Common myeloid progenitor, CD34-positive (primary cell): ENCODE results near the gene TRIP10. TPM values are rescaled to one million over a fixed set of nuclear protein-coding genes. Genes with fewer than 3 reads are reported as not detected.

Experiments
- CTCF ChIA-PET: fragments of 350-600 bp; sonication (Branson Sonifier 250); formaldehyde crosslinking; loops from one replicate; lab custom pipeline; 2021; ENCODE audit warnings: antibody characterized with exemption; lab: Charles Lee
- POLR2A ChIA-PET: fragments of 350-600 bp; sonication (Branson Sonifier 250); formaldehyde crosslinking; loops from one replicate; lab custom pipeline; 2021; ENCODE audit warnings: antibody characterized with exemption; lab: Charles Lee
- DNase-seq, 3 donors: peaks; one replicate each; pipeline versions ENCODE4 v3.0.0 to v3.0.0-alpha.2; 2013
- H3K27ac ChIP-seq, 2 experiments: 1 replicate in 1 of 2; 2 replicates in 1 of 2; pipeline ENCODE4 v1.7.0; 2013; ENCODE audit warnings: inconsistent platforms in 2 of 2, low read length in 2 of 2, mild to moderate bottlenecking in 2 of 2, low read depth in 1 of 2, moderate library complexity in 1 of 2; ENCODE audit not compliant: severe bottlenecking in 2 of 2, insufficient read depth in 1 of 2, poor library complexity in 1 of 2
- H3K27me3 ChIP-seq, 5 experiments: replicated peaks in 2 of 5; 1 replicate in 3 of 5; 2 replicates in 2 of 5; pipeline versions ENCODE4 v1.6.1 to v1.7.0; 2013; ENCODE audit warnings: low read length in 4 of 5, mild to moderate bottlenecking in 2 of 5, moderate library complexity in 2 of 5, inconsistent platforms in 1 of 5; ENCODE audit not compliant: insufficient read depth in 5 of 5, control insufficient read depth in 4 of 5
- H3K36me3 ChIP-seq, 4 experiments: 1 replicate in 2 of 4; 2 replicates in 2 of 4; pipeline versions ENCODE4 v1.6.1 to v1.7.0; 2013; ENCODE audit warnings: low read length in 3 of 4, control low read depth in 1 of 4, mild to moderate bottlenecking in 1 of 4; ENCODE audit not compliant: control insufficient read depth in 4 of 4, insufficient read depth in 4 of 4
- H3K4me1 ChIP-seq, 4 experiments: 1 replicate in 3 of 4; 2 replicates in 1 of 4; pipeline versions ENCODE4 v1.6.1 to v1.7.1; 2013; ENCODE audit warnings: low read length in 3 of 4, mild to moderate bottlenecking in 3 of 4, control low read depth in 1 of 4, inconsistent platforms in 1 of 4, moderate library complexity in 1 of 4; ENCODE audit not compliant: control insufficient read depth in 4 of 4, insufficient read depth in 4 of 4; ENCODE audit errors: control extremely low read depth in 1 of 4
- H3K4me3 ChIP-seq, 7 experiments: 1 replicate in 4 of 7; 2 replicates in 3 of 7; pipeline versions ENCODE4 v1.5.1 to v1.7.0; 2013; ENCODE audit warnings: mild to moderate bottlenecking in 7 of 7, low read length in 6 of 7, moderate library complexity in 6 of 7, inconsistent platforms in 2 of 7, low read depth in 2 of 7, control low read depth in 1 of 7; ENCODE audit not compliant: insufficient read depth in 4 of 7, control insufficient read depth in 1 of 7; ENCODE audit errors: extremely low read depth in 1 of 7
- H3K9me3 ChIP-seq, 5 experiments: 1 replicate in 4 of 5; 2 replicates in 1 of 5; pipeline versions ENCODE4 v1.6.1 to v1.7.1; 2013; ENCODE audit warnings: low read length in 4 of 5, mild to moderate bottlenecking in 2 of 5, inconsistent platforms in 1 of 5, low read depth in 1 of 5, moderate library complexity in 1 of 5; ENCODE audit not compliant: control insufficient read depth in 4 of 5, insufficient read depth in 2 of 5; ENCODE audit errors: control extremely low read depth in 1 of 5
- WGBS: methylation state at CpG from one replicate; pipeline ENCODE4 v1.1.5; 2013; ENCODE audit not compliant: insufficient coverage; 5-methylcytosine and 5-hydroxymethylcytosine counted together
- polyA plus RNA-seq: library from polyadenylated mRNA; unstranded; fragments of 120-200 nt; gene quantifications from one replicate; pipeline ENCODE4 v1.2.1, GENCODE V29; 2013

The TRIP10 gene
- 13.7 TPM for polyA plus RNA-seq

- ChIA-PET CTCF (interaction anchor here (1.2 to 3.6 kb wide), 4 partner anchors 14 to 124 kb away, joined by 4 to 31 read pairs (median 6); no protein-coding TSS in a partner anchor), POLR2A (interaction anchor here (1.9 kb wide), 1 partner anchor 63 kb away, joined by 9 read pairs; no protein-coding TSS in a partner anchor)
- H3K27ac ChIP-seq = peak within 1 kb of the TSS in 1 of 2 experiments; percentile 71
- WGBS = 0% methylated on average over 10 of the region's 47 CpGs
- H3K27me3 ChIP-seq = no peaks in the 10 kb centered on the region
- DNase-seq = peak; percentile 67 to 75 (median 73)
- peaks cover 5 to 54% (median 50%) of the 10 kb centered on the region in 4 experiments for H3K4me1 ChIP-seq
- H3K9me3 ChIP-seq = no peaks in the 10 kb centered on the region
- H3K36me3 ChIP-seq = peaks cover 0 to 11% (median 4%) of the 10 kb centered on the region in 4 experiments
- peak within 1 kb of the TSS; percentile 43 to 82 (median 73) for H3K4me3 ChIP-seq
These were observed at the start of gene TRIP10 for GRCh38 chr19:6739390-6739882. TSS of gene TRIP10 (plus strand) at chr19:6739680. CDS start at chr19:6739762, 82 bp downstream.

GRCh38 chr19:6690160-6690885, 49.2 kb upstream of the TRIP10 start:
- CTCF ChIA-PET = no interaction called here
- POLR2A ChIA-PET = no interaction called here
- 97% methylated on average over 9 of the region's 11 CpGs for WGBS
- H3K9me3 ChIP-seq = no peaks in the 10 kb centered on the region
- H3K36me3 ChIP-seq = no peaks in the 10 kb centered on the region
- no peak for DNase-seq
- H3K4me1 ChIP-seq = no peaks in the 10 kb centered on the region
- H3K4me3 ChIP-seq = no peak overlapping the region
- H3K27ac ChIP-seq = no peak overlapping the region
- peaks cover 0 to 5% (median 0%) of the 10 kb centered on the region in 5 experiments for H3K27me3 ChIP-seq

- 98% methylated on average over 8 of the region's 8 CpGs for WGBS
- Histone ChIP-seq H3K4me1 (no peaks in the 10 kb centered on the region), H3K36me3 (no peaks in the 10 kb centered on the region), H3K9me3 (no peaks in the 10 kb centered on the region), H3K27ac (no peak overlapping the region), H3K4me3 (no peak overlapping the region), H3K27me3 (peaks cover 0 to 5% (median 0%) of the 10 kb centered on the region in 5 experiments)
- ChIA-PET POLR2A (no interaction called here), CTCF (no interaction called here)
- DNase-seq = no peak
These were observed 48.1 kb upstream of the TRIP10 start for GRCh38 chr19:6691342-6691741.

- peaks cover 0 to 5% (median 0%) of the 10 kb centered on the region in 5 experiments for H3K27me3 ChIP-seq
- H3K36me3 ChIP-seq = no peaks in the 10 kb centered on the region
- no peak overlapping the region for H3K27ac ChIP-seq
- no peaks in the 10 kb centered on the region for H3K9me3 ChIP-seq
- ChIA-PET POLR2A (no interaction called here), CTCF (no interaction called here)
- H3K4me1 ChIP-seq = peaks cover 0 to under 1% (median 0%) of the 10 kb centered on the region in 4 experiments
- DNase-seq = no peak
- H3K4me3 ChIP-seq = no peak overlapping the region
- 94% methylated on average over 10 of the region's 10 CpGs for WGBS
These were observed 47.5 kb upstream of the TRIP10 start for GRCh38 chr19:6692027-6692426.

- DNase-seq = no peak
- POLR2A ChIA-PET = no interaction called here
- H3K4me1 ChIP-seq = peaks cover 0 to 4% (median 2%) of the 10 kb centered on the region in 4 experiments
These were observed 46.4 kb upstream of the TRIP10 start for GRCh38 chr19:6693056-6693471.

GRCh38 chr19:6693681-6694080, 45.8 kb upstream of the TRIP10 start:
- POLR2A ChIA-PET = no interaction called here
- peaks cover 0 to 4% (median 2%) of the 10 kb centered on the region in 4 experiments for H3K4me1 ChIP-seq
- H3K4me3 ChIP-seq = no peak overlapping the region
- DNase-seq = no peak
- no peak overlapping the region for H3K27ac ChIP-seq
- CTCF ChIA-PET = no interaction called here
- peaks cover 0 to 9% (median 3%) of the 10 kb centered on the region in 5 experiments for H3K27me3 ChIP-seq
- no peaks in the 10 kb centered on the region for H3K36me3 ChIP-seq
- H3K9me3 ChIP-seq = no peaks in the 10 kb centered on the region
- 93% methylated on average over 4 of the region's 7 CpGs for WGBS

More at GRCh38 chr19:6693056-6693471, 46.4 kb upstream of the TRIP10 start:
- WGBS = 98% methylated on average over 13 of the region's 13 CpGs
- CTCF ChIA-PET = no interaction called here
- Histone ChIP-seq H3K36me3 (no peaks in the 10 kb centered on the region), H3K27ac (no peak overlapping the region), H3K9me3 (no peaks in the 10 kb centered on the region), H3K27me3 (peaks cover 0 to 9% (median 3%) of the 10 kb centered on the region in 5 experiments), H3K4me3 (no peak overlapping the region)
